Left hindlimb (tissue), 1 donor: ENCODE data around the gene KRT4.
"Not testable (repeated sequence)": the region's sequence is repeated elsewhere in the genome, so short reads cannot be mapped to it uniquely, and the experiment has no call there.

ENCODE experiments used
- DNase-seq: peaks from one replicate; pipeline ENCODE4 v3.0.0-alpha.2; 2018

KRT4 gene

GRCh38 chr12:52807544-52808470, 6.1 kb downstream of the KRT4 start:
- DNase-seq, result no peak

- no peak for DNase-seq
These were observed 6.9 kb downstream of the KRT4 start for GRCh38 chr12:52806821-52807543.

GRCh38 chr12:52806169-52806811, 7.6 kb downstream of the KRT4 start:
- no peak for DNase-seq

GRCh38 chr12:52805739-52806138, 8.2 kb downstream of the KRT4 start:
- DNase-seq, result no peak

GRCh38 chr12:52805000-52805399, 8.9 kb downstream of the KRT4 start:
- no peak for DNase-seq

- no peak for DNase-seq
These were observed 11.5 kb downstream of the KRT4 start for GRCh38 chr12:52802442-52802841.

GRCh38 chr12:52801773-52802172, 12.1 kb downstream of the KRT4 start:
- DNase-seq, result no peak

GRCh38 chr12:52800259-52800917, 13.5 kb downstream of the KRT4 start:
- no peak for DNase-seq

GRCh38 chr12:52799505-52800211, 14.3 kb downstream of the KRT4 start:
- DNase-seq, result no peak

- no peak for DNase-seq
These were observed 15.0 kb downstream of the KRT4 start for GRCh38 chr12:52798671-52799504.

GRCh38 chr12:52798003-52798670, 15.8 kb downstream of the KRT4 start:
- DNase-seq, result no peak

- DNase-seq, result no peak
These were observed 16.4 kb downstream of the KRT4 start for GRCh38 chr12:52797529-52797894.

- DNase-seq, result no peak
These were observed 16.9 kb downstream of the KRT4 start for GRCh38 chr12:52796839-52797528.

- DNase-seq, result no peak
These were observed 17.5 kb downstream of the KRT4 start for GRCh38 chr12:52796429-52796794.

- DNase-seq, result no peak
These were observed 18.1 kb downstream of the KRT4 start, which contains the start of gene KRT3 for GRCh38 chr12:52795694-52796428. Gene KRT3 (minus strand): TSS chr12:52796117. CDS start chr12:52796042, 75 bp downstream.

- DNase-seq, result not testable (repeated sequence)
These were observed 18.6 kb downstream of the KRT4 start for GRCh38 chr12:52795332-52795674.

- no peak for DNase-seq
These were observed 19.2 kb downstream of the KRT4 start for GRCh38 chr12:52794479-52795331.
